Skeletal muscle satellite cell (primary cell): ENCODE data around the gene CHN1.

Experiments used
- H3K27me3 ChIP-seq: 2 replicates; pipeline ENCODE4 v1.7.0; 2013; ENCODE audit warnings: low read length; ENCODE audit not compliant: control insufficient read depth, insufficient read depth
- H3K36me3 ChIP-seq: 2 replicates; pipeline ENCODE4 v1.7.0; 2013; ENCODE audit warnings: mild to moderate bottlenecking, control low read depth, low read length; ENCODE audit not compliant: insufficient read depth
- H3K4me1 ChIP-seq: 2 replicates; pipeline ENCODE4 v1.7.0; 2013; ENCODE audit warnings: low read length; ENCODE audit not compliant: control insufficient read depth, insufficient read depth
- H3K4me2 ChIP-seq: 2 replicates; pipeline ENCODE4 v1.7.0; 2013; ENCODE audit warnings: mild to moderate bottlenecking, low read length
- H3K4me3 ChIP-seq: 2 replicates; pipeline ENCODE4 v1.7.0; 2013; ENCODE audit warnings: low read length
- H3K9ac ChIP-seq: 2 replicates; pipeline ENCODE4 v1.7.0; 2013; ENCODE audit warnings: mild to moderate bottlenecking, low read depth, low read length, moderate library complexity
- H3K9me3 ChIP-seq: replicated peaks from 2 replicates; pipeline ENCODE4 v1.7.0; 2013; ENCODE audit warnings: mild to moderate bottlenecking, control low read depth, low read length

Gene CHN1

DNA sequence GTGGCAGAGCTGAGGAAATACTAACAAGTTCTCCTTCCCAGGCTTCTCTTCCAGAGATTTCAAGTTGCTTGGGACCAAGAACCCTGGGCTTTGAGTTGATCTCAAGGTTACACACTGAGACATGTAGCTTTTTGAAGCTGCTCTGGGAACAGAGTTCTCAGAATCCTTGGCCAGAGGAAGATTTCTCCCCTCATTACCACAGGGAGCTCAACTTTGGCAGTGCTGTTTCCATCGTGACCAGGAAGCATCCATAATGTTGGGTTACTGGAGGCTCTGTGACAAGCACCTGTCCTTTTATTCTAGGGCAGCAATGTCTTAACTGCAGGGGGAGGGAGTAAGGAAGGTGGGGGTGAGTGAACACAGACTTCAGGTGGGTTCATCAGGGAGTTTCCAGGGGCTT, 199.4 kb downstream of the CHN1 start:
- H3K36me3 ChIP-seq = peaks cover 4% of the 10 kb centered on the region
- H3K4me1 ChIP-seq = peaks cover 14% of the 10 kb centered on the region

GRCh38 chr2:174802459-174802858, 202.7 kb downstream of the CHN1 start:
- no peak overlapping the region for H3K4me3 ChIP-seq
- no peaks in the 10 kb centered on the region for H3K9me3 ChIP-seq
- H3K4me2 ChIP-seq = no peak overlapping the region
- no peak overlapping the region for H3K9ac ChIP-seq
- H3K4me1 ChIP-seq = peaks cover 15% of the 10 kb centered on the region
- no peaks in the 10 kb centered on the region for H3K27me3 ChIP-seq
- H3K36me3 ChIP-seq = peaks cover 6% of the 10 kb centered on the region

More for the DNA sequence above, 199.4 kb downstream of the CHN1 start:
- Histone ChIP-seq H3K27me3 (no peaks in the 10 kb centered on the region), H3K9me3 (no peaks in the 10 kb centered on the region), H3K4me2 (no peak overlapping the region), H3K9ac (no peak overlapping the region), H3K4me3 (no peak overlapping the region)

DNA sequence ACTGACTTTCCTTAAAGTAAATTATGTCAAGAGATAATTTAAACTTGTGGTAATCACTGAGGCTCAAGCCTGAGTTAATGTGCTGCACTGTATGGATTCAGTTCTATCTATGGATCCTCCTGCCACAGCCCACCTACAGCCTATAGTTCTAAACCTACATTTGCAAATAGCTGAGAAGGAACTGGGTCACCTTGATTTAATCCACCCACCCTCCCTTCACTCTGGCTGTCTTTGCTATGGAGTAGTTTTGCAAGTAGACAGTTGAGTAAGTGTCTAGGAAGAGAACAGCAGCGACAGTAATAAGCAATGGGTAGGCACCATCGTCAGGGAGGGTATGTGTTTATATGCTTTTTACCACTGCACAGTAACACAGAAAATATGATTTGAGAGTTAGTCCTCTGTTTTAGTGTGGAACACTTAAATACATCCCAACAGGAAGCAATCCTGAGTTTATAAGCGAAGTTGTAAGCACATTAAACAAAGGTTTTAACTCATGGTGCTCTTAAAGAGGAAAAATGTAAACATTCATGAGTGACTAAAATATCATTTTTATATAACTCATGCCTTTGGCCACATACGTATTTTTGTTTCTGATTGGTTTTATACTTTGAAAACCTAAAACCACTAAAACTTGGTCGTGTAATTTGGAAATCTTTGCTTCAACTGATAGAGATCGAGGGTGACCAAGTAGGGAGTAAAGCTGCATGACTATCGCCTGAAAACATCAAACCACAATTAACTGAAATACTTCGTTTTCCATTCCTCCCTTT, 204.6 kb downstream of the CHN1 start:
- H3K4me3 ChIP-seq = no peak overlapping the region
- no peaks in the 10 kb centered on the region for H3K9me3 ChIP-seq
- peaks cover 6% of the 10 kb centered on the region for H3K36me3 ChIP-seq
- no peak overlapping the region for H3K4me2 ChIP-seq
- H3K27me3 ChIP-seq = no peaks in the 10 kb centered on the region
- no peak overlapping the region for H3K9ac ChIP-seq
- peaks cover 11% of the 10 kb centered on the region for H3K4me1 ChIP-seq

GRCh38 chr2:174798801-174799200, 206.4 kb downstream of the CHN1 start:
- peaks cover 6% of the 10 kb centered on the region for H3K36me3 ChIP-seq
- H3K9ac ChIP-seq = no peak overlapping the region
- no peak overlapping the region for H3K4me3 ChIP-seq
- H3K4me2 ChIP-seq = no peak overlapping the region
- peaks cover 27% of the 10 kb centered on the region for H3K4me1 ChIP-seq
- H3K27me3 ChIP-seq = no peaks in the 10 kb centered on the region
- no peaks in the 10 kb centered on the region for H3K9me3 ChIP-seq

- H3K4me1 ChIP-seq = peaks cover 27% of the 10 kb centered on the region
- H3K4me3 ChIP-seq = no peak overlapping the region
- no peaks in the 10 kb centered on the region for H3K27me3 ChIP-seq
- H3K36me3 ChIP-seq = peaks cover 6% of the 10 kb centered on the region
- no peak overlapping the region for H3K4me2 ChIP-seq
- H3K9me3 ChIP-seq = no peaks in the 10 kb centered on the region
- no peak overlapping the region for H3K9ac ChIP-seq
Observed at GRCh38 chr2:174797781-174798276, 207.4 kb downstream of the CHN1 start.

- peaks cover 27% of the 10 kb centered on the region for H3K4me1 ChIP-seq
Observed at GRCh38 chr2:174796319-174796771, 208.8 kb downstream of the CHN1 start.

DNA sequence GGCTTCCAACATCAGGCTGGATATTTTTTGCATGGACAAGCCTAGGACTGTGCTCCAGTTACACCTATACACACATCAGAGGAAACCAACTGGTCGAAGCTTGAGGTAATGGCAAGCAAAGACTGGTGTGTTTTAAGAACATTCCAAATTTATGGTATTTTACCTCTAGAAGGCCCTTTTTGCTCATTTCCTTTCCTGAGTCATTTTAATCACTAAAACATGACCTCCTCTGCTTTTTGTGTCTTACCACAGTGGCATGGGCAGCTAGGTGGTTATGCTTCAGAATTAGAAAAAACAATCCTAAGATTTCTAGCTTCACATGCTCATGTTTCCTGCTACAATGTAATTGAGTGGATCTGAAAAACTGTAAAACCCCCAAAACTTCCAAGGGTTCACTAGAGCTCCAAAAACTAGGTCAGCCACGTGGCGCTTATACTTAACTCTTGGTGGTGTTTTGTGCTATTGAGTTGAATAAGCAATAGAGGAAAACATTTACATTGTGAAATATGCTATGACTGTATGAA, 210.3 kb downstream of the CHN1 start:
- H3K9ac ChIP-seq = peak overlapping the region; percentile 9
- no peaks in the 10 kb centered on the region for H3K9me3 ChIP-seq
- peak overlapping the region; percentile 43 for H3K4me2 ChIP-seq
- H3K36me3 ChIP-seq = peaks cover 6% of the 10 kb centered on the region
- H3K27me3 ChIP-seq = no peaks in the 10 kb centered on the region
- H3K4me3 ChIP-seq = no peak overlapping the region
- H3K4me1 ChIP-seq = peaks cover 27% of the 10 kb centered on the region

More at GRCh38 chr2:174796319-174796771, 208.8 kb downstream of the CHN1 start:
- H3K4me3 ChIP-seq = no peak overlapping the region
- peaks cover 6% of the 10 kb centered on the region for H3K36me3 ChIP-seq
- no peaks in the 10 kb centered on the region for H3K27me3 ChIP-seq
- no peaks in the 10 kb centered on the region for H3K9me3 ChIP-seq
- no peak overlapping the region for H3K9ac ChIP-seq
- H3K4me2 ChIP-seq = no peak overlapping the region

- Histone ChIP-seq H3K4me3 (no peak overlapping the region), H3K4me1 (peaks cover 29% of the 10 kb centered on the region), H3K36me3 (no peaks in the 10 kb centered on the region)
Observed at GRCh38 chr2:174792309-174793025, 212.7 kb downstream of the CHN1 start.

GRCh38 chr2:174791746-174792280, 213.4 kb downstream of the CHN1 start:
- Histone ChIP-seq H3K4me2 (no peak overlapping the region), H3K36me3 (no peaks in the 10 kb centered on the region), H3K27me3 (no peaks in the 10 kb centered on the region), H3K4me3 (no peak overlapping the region), H3K4me1 (peaks cover 32% of the 10 kb centered on the region), H3K9me3 (no peaks in the 10 kb centered on the region), H3K9ac (no peak overlapping the region)

More at GRCh38 chr2:174792309-174793025, 212.7 kb downstream of the CHN1 start:
- no peak overlapping the region for H3K9ac ChIP-seq
- H3K4me2 ChIP-seq = no peak overlapping the region
- H3K9me3 ChIP-seq = no peaks in the 10 kb centered on the region
- H3K27me3 ChIP-seq = no peaks in the 10 kb centered on the region

DNA sequence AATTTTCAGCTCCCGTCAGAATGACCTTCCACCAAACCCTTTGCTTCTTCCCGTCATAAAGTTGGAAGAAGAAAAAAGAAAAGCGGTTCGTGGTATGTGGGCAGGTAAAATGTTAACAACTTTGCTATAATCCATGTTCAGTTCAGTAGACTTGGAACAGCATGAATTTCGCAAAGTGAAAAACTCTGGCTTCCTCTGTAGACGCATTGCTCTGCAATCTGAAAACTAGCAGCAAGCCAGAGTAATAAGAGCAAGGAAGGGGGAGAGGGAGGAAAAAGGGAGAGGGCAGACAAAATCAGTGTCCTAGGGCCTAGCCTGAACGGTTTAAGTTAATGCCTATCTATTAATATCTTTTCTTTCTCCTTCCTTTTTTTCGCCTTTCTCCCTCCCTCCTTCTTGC, 214.2 kb downstream of the CHN1 start:
- Histone ChIP-seq H3K4me1 (peaks cover 32% of the 10 kb centered on the region), H3K27me3 (no peaks in the 10 kb centered on the region), H3K9me3 (no peaks in the 10 kb centered on the region), H3K4me3 (no peak overlapping the region), H3K36me3 (no peaks in the 10 kb centered on the region), H3K4me2 (no peak overlapping the region), H3K9ac (no peak overlapping the region)

- Histone ChIP-seq H3K9ac (no peak overlapping the region), H3K27me3 (no peaks in the 10 kb centered on the region), H3K4me1 (peaks cover 13% of the 10 kb centered on the region), H3K4me2 (no peak overlapping the region), H3K36me3 (no peaks in the 10 kb centered on the region), H3K9me3 (no peaks in the 10 kb centered on the region), H3K4me3 (no peak overlapping the region)
Observed at GRCh38 chr2:174789001-174789400, 216.2 kb downstream of the CHN1 start.
